ENCODE results near the gene ANKRD6.

DNA sequence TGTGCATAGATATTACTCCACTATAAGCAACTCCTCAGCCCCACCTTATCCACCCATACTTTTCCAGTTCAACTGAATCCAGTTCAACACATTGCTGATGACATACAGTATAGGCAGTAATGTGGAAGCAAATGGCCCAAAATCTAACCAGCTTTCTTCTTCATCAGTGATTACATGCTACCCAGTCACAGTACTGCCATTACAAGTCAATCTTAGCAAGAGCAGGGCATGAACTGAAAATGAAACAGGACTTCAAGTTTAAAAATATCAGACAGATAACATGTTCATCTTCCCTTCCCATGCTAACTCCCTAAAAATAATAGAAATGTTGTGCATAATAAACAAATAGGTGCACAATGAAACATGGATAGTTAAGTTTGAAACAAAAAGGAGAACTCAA is 40.1 kb upstream of the ANKRD6 start:
- TF ChIP-seq, protein P1, sequence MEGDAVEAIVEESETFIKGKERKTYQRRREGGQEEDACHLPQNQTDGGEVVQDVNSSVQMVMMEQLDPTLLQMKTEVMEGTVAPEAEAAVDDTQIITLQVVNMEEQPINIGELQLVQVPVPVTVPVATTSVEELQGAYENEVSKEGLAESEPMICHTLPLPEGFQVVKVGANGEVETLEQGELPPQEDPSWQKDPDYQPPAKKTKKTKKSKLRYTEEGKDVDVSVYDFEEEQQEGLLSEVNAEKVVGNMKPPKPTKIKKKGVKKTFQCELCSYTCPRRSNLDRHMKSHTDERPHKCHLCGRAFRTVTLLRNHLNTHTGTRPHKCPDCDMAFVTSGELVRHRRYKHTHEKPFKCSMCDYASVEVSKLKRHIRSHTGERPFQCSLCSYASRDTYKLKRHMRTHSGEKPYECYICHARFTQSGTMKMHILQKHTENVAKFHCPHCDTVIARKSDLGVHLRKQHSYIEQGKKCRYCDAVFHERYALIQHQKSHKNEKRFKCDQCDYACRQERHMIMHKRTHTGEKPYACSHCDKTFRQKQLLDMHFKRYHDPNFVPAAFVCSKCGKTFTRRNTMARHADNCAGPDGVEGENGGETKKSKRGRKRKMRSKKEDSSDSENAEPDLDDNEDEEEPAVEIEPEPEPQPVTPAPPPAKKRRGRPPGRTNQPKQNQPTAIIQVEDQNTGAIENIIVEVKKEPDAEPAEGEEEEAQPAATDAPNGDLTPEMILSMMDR (IDR thresholded peaks at IDR 0.05), result no peak
- no peak for TF ChIP-seq POLR2A (IDR thresholded peaks at IDR 0.05)
